Amniotic epithelial cell (primary cell): ENCODE data around the gene ANO4.
"Not testable (repeated sequence)": the region's sequence is repeated elsewhere in the genome, so short reads cannot be mapped to it uniquely, and the experiment has no call there.

Experiments used
- DNase-seq: peaks from one replicate; pipeline ENCODE4 v3.0.0-alpha.2; 2010; ENCODE audit warnings: low read depth

The ANO4 gene

GRCh38 chr12:101045486-101046464 is 251.2 kb downstream of the ANO4 start:
- DNase-seq, result peak; percentile 20

- no peak for DNase-seq
Observed at GRCh38 chr12:101047652-101048051, 253.1 kb downstream of the ANO4 start.

GRCh38 chr12:101050631-101051030 is 256.1 kb downstream of the ANO4 start:
- DNase-seq, result no peak

GRCh38 chr12:101051151-101051550 is 256.6 kb downstream of the ANO4 start:
- peak; percentile 11 for DNase-seq

- peak; percentile 27 for DNase-seq
Observed at GRCh38 chr12:101051901-101052550, 257.4 kb downstream of the ANO4 start.

GRCh38 chr12:101053203-101053602 is 258.6 kb downstream of the ANO4 start:
- DNase-seq, result no peak

- DNase-seq, result no peak
Observed at GRCh38 chr12:101055940-101056339, 261.4 kb downstream of the ANO4 start.

- not testable (repeated sequence) for DNase-seq
Observed at GRCh38 chr12:101062508-101062907, 267.9 kb downstream of the ANO4 start.

- no peak for DNase-seq
Observed at GRCh38 chr12:101064721-101065120, 270.1 kb downstream of the ANO4 start.

GRCh38 chr12:101066489-101066888 is 271.9 kb downstream of the ANO4 start:
- DNase-seq, result no peak

GRCh38 chr12:101068402-101068801 is 273.8 kb downstream of the ANO4 start:
- DNase-seq, result no peak

GRCh38 chr12:101068836-101069235 is 274.3 kb downstream of the ANO4 start:
- no peak for DNase-seq

GRCh38 chr12:101074940-101075680 is 280.5 kb downstream of the ANO4 start:
- no peak for DNase-seq

- no peak for DNase-seq
Observed at GRCh38 chr12:101076921-101077320, 282.3 kb downstream of the ANO4 start.

GRCh38 chr12:101077791-101078528 is 283.4 kb downstream of the ANO4 start:
- no peak for DNase-seq

- DNase-seq, result no peak
Observed at GRCh38 chr12:101078536-101079285, 284.1 kb downstream of the ANO4 start.

GRCh38 chr12:101082706-101083105 is 288.1 kb downstream of the ANO4 start:
- DNase-seq, result no peak

- DNase-seq, result no peak
Observed at GRCh38 chr12:101086490-101087135, 292.0 kb downstream of the ANO4 start.

GRCh38 chr12:101087920-101088319 is 293.3 kb downstream of the ANO4 start:
- no peak for DNase-seq

- no peak for DNase-seq
Observed at GRCh38 chr12:101089271-101089670, 294.7 kb downstream of the ANO4 start.
